Fibroblast of the conjunctiva (primary cell): ENCODE measurements around the gene PLEKHN1.
"Not testable (repeated sequence)": the region's sequence is repeated elsewhere in the genome, so short reads cannot be mapped to it uniquely, and the experiment has no call there.

Experiments
- DNase-seq: peaks from one replicate; pipeline ENCODE4 v3.0.0-alpha.2; 2010; ENCODE audit warnings: low read depth

PLEKHN1 gene

DNA sequence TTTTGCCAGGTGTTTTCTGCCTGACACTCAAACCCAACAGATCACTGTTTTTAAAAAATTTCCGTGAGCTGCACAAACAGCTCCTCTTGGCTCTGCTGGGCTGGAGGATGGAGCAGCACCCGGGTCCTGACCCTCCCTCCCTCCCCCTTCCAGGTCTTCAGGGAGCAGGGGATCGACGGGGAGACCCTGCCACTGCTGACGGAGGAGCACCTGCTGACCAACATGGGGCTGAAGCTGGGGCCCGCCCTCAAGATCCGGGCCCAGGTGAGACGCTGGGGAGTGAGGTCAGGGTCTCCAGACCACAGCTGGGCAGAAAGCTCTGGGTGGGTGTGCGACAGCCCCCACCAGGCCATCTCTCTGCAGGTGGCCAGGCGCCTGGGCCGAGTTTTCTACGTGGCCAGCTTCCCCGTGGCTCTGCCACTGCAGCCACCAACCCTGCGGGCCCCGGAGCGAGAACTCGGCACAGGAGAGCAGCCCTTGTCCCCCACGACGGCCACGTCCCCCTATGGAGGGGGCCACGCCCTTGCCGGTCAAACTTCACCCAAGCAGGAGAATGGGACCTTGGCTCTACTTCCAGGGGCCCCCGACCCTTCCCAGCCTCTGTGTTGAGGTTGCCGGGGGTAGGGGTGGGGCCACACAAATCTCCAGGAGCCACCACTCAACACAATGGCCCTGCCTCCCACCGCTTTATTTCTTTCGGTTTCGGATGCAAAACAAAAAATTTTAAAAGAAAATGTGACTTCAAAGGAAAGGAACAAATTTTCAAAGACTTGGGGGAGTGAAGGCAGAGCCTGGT, 22.5 kb upstream of the PLEKHN1 start:
- DNase-seq = no peak

DNA sequence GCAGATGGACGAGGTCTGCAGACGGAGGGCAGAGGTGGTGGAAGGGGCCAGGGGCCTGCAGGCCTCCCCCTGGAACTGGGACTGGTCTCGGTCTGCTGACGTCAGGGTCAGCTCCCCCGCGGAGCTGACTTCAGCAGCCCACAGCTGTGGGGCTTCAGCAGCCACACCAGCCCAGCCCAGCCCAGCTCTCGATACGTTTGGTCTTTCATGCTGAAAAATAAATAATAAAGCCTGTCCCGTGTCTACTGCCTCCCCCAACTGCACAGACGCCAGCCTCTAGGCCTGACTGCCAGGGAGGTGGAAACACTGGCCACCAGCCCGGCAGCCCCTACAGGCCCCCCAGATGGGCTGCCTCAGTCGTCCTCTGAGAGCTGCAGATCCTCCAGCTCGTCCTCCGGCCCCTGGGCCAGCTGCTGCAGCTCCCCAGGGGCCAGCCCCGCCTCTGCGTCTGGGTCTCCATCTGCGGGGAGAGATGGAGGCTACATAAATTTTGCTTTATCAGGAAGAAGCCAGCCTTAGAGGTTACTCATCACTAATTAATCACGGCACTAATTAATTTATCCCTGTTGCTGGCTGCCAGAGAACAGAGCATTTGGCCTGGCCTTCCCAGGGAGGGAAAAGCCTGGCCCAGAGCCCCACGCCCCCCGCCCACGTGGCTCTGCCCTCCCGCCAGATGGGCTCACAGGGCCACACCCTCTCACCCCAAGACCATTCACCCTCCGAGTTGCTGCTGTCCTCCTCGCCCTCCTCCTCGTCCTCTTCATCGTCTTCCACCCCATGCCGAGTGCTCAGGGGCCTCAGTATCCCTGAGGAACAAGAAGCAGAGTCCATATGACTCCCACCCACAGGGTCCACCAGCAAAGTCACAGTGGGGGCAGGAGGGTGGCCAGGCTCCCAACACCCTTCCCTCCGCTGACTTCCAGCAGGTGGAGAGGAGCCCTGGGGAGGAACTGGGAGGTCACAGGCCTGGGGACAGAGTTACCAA, 21.6 kb upstream of the PLEKHN1 start:
- no peak for DNase-seq

DNA sequence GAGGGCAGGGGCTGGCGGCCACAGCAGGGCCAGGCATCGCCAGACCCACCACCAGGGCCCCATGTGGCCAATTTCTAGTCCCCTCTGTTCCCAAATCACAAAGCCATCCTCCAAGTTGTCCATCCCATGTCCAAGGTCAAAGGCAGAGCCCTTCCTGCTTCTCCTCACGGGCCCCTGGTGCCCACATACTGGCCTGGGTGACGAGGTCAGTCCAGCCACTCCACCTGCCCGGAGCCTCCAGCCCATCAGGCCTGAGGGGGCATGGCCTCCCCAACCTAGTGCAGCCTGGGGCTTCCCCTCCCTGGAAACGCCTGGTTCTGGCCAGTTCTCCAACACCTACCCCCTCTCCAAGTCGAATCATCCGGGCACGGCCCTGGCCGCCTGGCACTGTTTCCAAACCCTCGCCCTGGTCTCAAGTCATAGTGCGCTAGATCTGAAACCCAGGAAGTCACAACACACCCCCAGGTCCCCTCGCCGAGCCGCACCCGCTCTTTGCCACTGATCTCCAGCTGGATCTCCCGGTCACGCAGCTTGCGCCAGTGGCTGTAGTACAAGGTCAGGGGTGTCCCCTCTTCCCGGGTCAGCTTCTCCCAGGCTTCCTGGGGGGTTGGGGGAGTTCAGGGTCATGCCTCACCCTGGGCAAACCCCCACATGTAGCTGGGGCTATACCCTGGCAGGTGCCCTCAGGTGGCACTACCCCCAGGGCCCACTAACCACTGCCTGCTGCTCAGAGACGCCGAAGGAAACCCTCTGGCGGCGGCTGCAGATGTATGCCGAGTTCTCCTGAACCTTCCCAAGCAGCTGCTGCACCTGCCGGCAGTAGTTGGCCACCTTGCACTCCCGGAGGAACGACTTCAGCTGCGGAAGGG, 20.4 kb upstream of the PLEKHN1 start:
- no peak for DNase-seq

DNA sequence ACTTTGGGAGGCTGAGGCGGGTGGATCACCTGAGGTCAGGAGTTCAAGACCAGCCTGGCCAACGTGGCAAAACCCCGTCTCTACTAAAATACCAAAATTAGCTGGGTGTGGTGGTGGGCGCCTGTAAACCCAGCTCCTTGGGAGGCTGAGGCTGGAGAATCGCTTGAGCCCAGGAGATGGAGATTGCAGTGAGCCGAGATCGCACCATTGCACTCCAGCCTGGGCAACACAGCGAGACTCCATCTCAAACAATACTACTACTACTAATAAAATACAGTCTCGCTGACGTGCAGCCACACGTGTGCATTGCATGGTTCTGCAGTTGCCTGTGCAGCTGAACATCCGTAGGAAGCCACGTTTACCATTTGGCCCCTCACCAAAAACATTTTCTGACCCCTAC, 19.5 kb upstream of the PLEKHN1 start:
- not testable (repeated sequence) for DNase-seq

GRCh38 chr1:947958-948357, 18.3 kb upstream of the PLEKHN1 start:
- DNase-seq = no peak

DNA sequence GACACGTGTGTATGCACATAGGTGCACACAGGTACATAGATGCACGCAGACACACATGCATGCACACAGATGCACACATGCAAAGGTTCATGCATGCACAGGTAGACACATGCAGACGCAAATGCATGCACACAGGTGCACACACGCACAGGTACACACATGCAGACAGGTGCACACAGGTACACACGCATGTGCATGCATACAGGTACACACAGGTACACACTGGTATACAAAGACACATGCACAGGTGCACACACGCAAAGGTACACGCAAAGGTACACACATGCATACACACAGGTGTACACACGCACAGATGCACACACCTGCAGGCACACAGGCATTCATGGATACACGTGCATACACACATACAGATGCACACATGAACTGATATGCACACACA, 16.0 kb upstream of the PLEKHN1 start:
- DNase-seq = no peak

GRCh38 chr1:950881-951280, 15.4 kb upstream of the PLEKHN1 start:
- DNase-seq = no peak

DNA sequence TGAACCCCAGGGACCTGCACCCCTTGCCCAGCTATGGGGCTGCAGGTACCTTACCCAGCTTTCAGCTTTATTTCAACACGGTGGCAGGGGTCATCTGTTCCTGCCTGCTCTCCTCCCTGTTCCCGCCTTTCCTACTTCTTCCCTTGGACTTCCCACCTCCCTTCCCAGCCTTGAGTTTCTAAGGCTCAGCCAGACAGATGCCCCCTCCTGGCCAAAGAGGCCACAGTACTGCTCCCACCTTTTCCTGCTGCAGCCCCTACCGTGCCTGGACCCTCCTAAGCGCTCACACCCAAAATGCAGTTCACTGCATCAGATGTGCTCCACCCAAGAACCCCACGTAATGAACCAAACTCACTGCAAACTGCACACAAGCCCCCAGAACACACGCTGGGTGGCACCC, 14.9 kb upstream of the PLEKHN1 start:
- no peak for DNase-seq

GRCh38 chr1:952201-952600, 14.1 kb upstream of the PLEKHN1 start:
- DNase-seq = no peak

DNA sequence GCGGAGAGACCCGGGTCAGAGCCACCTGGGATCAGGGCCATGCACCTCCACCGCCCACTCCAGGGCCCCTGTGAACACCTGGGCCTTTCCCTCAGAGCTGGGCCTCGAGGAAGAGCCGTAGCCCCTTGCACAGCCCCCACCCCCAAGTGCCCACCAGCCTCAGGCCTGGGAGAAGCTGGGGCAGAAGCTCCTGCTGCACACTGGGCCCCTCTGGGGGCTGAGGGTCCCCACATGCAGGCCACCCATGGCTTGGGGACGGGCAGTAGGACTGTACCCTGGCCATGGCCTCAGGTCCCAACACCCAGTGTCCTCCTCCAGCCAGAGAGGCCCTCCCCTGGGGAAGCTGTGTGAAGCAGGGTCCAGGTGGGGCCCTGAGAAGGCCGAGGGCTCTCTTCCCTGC, 13.7 kb upstream of the PLEKHN1 start:
- DNase-seq = no peak

- DNase-seq = no peak
Observed at GRCh38 chr1:953524-954320, 12.6 kb upstream of the PLEKHN1 start.

GRCh38 chr1:954927-955326, 11.4 kb upstream of the PLEKHN1 start:
- DNase-seq = no peak

DNA sequence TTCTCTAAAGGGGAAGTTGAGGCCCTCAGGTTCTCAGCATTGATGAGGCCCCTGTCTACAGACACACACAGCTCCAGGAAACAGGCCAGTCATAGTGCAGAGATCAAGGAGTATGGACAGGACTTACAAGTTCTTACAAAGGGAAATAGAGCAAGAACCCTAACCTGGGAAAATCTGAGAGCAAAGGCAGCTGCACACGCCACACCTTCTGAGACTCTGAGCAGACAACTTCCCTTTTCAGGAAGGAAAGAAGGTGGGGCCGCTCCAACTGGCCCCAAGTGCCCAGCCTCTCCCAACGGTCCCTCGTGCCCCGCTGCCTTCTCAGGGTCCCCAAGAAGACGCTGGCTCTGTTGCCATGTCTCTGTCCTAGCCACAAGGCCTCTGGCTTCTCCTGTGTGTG, 10.8 kb upstream of the PLEKHN1 start:
- no peak for DNase-seq

DNA sequence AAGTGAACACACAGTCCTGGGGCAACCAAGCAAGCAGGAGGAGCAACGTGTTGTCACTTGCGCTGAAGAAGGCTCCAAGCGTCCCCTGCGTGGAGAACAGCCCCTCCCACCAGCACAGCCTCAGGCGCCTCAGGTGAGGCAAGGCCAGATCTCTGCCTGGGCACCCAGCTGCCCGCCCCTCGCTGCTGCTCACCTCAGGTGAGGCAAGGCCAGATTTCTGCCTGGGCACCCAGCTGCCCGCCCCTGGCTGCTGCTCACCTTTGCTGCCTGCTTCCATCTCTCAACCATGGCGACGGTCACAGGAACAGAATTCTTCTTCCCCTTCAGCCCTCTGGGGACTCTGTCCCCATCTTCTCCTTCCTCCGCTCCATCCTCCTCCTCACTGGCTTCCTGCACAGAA, 9.6 kb upstream of the PLEKHN1 start:
- no peak for DNase-seq

GRCh38 chr1:958823-959730, 7.2 kb upstream of the PLEKHN1 start, which contains the start of gene NOC2L:
Gene NOC2L (minus strand): TSS chr1:959256. CDS start chr1:959240, 16 bp downstream.
- DNase-seq = peak; percentile 61

GRCh38 chr1:959731-960362, 6.4 kb upstream of the PLEKHN1 start:
- DNase-seq = no peak

GRCh38 chr1:960363-961131, 5.7 kb upstream of the PLEKHN1 start, which contains the start of gene KLHL17:
Gene KLHL17 (plus strand): TSS chr1:960584. CDS start chr1:960694, 110 bp downstream.
- no peak for DNase-seq

GRCh38 chr1:961132-961669, 5.1 kb upstream of the PLEKHN1 start:
- DNase-seq = no peak
